GM04503 (cell line): Measurements from ENCODE around the gene ASIC2.

Experiments
- DNase-seq: peaks from one replicate; pipeline ENCODE4 v3.0.0-alpha.2; 2012; ENCODE audit warnings: low read depth

Gene ASIC2

DNA sequence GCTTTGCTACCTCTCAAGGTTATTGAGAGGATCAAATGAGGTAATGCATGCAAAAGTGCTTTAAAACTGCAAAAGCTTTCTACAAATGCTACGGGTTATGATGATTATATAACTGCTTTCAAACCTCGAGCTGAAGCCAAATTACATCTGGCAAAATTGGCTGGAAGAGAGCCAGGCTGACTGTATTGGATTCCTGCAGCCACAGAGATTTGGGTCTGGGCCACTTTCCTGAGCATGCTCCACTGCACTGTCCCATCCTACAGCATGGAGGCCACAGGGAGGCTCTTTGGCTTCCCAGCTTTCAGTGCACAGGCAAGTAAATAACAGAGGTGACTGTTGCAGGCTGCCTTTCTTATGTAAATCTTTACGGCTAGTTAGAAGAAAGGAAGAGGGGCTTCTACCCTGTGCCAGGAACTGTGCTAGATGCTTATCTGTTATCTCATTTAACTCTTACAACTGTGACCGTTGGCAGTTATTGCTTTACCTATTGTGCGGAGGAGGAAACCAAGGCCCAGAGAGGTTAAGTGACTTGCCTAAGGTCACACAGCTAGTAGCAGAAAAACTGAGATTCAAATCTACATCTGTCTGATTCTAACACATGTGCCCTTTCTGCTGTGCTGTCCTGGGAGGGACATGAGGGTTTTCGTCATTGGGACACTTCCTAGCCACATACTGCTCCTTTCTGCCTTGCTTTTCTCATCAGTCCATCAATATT, 179.7 kb downstream of the ASIC2 start:
- no peak for DNase-seq

DNA sequence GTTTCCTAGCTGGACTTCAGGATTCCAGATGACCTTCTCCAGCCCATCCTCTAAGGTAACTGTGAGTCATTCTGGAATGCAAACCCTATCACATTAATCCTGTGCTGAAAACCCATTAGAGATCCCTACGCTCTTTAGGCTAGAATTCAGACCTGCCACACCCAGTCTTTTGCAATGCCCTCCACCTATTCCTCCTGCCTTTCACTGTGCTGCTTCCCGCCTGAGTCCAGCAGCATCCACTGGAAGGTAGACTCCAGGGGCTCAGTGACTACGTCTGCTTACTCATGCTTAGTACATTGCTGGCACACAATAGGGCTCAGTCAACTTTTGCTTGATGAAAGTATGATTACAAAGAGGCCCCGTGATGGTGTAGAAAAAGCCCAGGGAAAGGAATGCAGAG, 180.3 kb downstream of the ASIC2 start:
- no peak for DNase-seq

DNA sequence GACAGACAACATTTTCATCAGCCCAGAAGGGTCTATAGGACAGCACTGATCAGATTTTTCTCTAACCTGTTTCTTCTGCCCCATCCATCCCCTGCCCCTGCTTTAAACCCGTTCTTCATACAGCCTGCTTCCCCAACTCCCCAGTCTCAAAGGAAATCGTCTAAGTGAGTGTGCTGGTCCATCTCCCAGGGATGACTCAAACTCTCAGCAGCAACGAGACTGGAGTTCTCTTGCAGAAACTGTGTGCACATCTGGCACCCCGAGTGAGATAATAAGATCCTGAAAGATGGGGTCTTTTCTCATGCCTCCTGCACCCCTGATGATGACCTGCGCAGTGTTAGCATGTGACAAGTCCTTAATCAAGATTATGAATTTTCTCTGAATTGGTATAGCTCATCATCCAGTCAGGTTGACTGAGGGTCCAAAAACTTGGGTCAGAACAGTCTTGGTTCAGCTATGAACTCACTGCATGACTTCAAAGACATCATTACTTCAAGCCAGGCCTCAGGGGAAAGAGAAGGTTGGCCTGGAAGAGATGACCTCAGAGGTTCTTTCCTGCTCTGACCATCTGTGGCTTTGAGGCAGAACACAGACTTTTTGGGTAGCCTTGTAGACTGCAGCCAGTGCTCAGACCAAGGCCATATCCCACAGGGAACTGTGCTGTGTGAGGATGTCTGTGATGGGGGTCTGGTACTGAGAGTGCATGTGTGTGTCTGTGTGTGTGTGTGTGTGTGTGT, 183.6 kb downstream of the ASIC2 start:
- DNase-seq: no peak

DNA sequence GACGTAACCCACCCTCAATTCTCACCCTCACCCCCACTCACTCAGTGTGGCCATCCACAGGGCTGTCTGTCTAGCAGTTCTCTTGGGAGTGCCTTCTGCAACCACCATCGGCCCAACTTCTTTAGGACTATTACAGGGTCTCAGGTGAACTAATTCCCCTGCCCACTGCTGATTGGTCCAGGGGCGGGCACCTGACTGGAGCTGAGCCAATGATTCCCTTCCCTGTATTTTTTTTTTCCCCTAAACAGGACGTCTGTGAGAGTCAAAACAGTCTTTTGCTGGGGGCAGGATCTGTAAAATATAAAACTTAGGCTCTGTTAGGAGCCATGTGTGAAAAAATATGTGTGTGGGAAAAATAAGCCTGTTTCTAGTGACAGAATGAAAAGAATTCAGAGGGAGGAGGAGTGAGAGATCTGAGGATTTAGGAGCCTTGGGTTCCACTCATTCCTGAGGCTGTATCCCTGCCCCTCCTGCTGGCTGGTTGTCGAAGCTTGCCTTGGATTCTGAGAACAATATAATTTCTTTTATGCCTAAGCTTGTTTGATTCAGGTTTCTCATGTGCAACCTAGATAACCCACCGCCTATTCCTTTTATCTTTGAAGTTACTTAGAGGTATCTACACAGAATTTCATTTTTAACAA, 186.4 kb downstream of the ASIC2 start:
- DNase-seq: no peak

DNA sequence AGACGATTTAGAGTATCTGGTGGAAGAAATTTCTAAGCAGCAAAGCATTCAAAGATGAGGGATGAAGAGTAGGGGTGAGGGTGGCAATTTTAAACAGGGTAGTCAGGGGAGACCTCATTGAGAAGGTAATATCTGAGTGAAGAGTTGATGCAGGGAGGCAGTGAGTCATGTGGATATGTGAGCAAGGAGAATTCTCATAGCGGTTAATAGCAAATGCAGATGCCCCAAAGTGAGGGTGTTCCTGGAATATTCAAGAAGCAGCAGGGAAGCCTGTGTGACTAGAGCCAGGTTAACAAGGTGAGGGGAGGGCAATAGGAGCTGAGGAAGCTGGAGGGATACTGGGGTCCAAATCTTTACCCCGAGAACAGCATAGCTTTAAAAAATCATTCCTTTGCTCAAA, 187.2 kb downstream of the ASIC2 start:
- DNase-seq: no peak

DNA sequence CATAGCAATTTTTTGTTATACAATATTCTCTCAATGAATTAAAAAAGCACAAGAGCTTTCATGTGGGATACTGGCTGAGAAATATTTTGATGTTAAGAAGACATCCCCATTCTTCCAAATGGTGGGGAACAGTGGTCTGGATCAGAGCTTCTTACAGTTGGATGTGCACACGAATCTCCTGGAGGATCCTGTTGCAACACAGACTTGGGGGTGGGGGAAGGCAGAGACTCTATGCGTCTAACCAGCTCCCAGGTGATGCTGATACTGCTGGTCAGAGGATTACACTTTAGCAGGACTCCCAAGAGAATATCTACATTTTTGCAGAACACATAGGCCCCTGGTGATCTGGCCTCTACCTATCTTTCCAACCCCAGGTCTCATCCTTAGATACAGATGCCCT, 193.2 kb downstream of the ASIC2 start:
- no peak for DNase-seq

DNA sequence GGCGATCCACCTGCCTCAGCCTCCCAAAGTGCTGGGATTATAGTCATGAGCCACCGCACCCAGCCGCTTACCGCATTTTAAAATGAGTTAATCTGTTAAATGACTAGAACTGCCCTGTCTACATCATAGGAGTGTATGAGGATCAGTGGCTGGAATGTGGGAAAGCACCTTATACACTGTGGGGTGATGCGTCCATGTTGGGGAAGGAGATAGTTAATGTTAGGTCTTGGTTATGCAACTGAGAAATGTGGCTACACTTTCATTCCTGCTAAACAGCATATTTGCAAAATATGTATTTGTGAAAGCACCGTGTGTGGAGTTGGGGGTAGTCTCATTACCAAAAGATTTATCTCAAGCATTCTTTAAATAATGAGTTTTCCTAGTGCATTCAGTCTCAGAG, 193.8 kb downstream of the ASIC2 start:
- no peak for DNase-seq

DNA sequence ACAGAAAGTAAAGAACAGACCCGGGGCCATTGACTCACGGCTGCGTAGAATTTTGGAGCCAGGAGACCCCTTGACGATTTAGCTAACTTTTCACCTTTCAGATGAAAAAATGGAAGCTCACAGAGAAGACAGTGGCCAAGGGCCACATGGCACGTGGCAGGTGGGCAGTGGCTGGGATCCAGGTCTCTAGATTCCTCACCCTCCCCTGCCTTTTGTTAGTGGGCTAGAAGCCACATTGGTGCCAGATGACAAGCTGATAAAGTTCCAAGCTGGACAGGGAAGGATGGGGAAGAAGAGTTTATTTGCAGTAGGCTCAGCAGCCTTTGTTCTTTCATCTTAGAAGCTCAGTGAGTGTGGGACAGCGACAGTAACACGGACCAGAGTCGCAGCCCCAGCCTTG, 195.7 kb downstream of the ASIC2 start:
- no peak for DNase-seq

DNA sequence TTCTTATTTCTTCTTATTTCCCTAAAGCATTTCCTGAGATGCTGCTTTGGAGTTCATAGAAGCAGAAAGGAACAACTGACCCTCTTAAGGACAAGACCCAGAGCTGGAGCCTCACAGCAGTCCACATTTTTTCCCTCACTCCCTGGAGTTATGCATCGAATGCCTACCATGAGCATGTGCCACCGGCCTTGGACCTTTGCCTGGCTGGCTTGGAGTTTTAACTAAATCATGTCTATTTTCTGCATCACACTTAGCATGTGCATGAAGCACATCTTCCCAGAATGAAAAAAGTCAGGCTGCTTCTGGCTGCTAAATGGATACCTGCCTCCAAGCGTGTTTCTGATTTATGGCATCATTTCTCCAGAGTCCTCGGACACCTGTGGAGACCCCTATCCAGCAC, 196.9 kb downstream of the ASIC2 start:
- DNase-seq: no peak

DNA sequence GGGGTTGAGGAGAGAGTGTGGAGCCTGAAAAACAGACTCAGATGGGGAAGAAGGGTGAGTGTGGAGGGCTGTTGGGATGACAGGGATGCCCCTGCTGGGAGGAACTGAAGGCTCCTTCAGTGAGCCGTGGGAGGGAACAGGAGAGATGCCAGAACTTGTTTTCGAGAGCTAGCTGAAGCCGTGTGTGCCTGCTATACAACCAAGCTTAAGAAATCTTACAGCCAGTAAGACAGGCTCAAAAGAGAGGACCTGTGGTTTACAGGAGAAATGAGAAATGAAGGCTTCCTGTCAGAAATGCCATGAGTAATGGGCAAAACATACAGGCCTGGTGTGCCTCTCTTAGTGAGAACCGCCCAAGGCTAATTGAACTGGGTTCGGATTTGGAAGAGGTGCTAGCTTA, 201.8 kb downstream of the ASIC2 start:
- DNase-seq: no peak

DNA sequence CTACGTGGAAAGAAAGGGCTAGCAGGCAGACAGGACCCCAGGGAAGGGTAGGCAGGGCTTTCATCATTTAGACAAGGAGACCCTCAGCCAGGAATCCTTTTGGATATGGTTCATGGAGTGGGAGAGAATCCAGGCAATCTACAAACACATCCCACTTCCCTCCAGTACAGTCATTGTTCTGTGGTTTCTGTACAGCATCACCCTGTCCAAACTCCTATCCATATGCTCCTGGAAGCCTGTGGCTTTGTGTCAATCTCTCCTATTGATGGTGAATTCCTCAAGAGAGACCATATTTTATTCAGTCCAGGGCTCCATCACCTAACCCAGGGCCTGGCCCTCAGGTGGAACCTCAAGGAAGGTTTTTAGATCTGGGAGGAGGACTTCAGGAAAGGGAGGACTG, 202.3 kb downstream of the ASIC2 start:
- no peak for DNase-seq

DNA sequence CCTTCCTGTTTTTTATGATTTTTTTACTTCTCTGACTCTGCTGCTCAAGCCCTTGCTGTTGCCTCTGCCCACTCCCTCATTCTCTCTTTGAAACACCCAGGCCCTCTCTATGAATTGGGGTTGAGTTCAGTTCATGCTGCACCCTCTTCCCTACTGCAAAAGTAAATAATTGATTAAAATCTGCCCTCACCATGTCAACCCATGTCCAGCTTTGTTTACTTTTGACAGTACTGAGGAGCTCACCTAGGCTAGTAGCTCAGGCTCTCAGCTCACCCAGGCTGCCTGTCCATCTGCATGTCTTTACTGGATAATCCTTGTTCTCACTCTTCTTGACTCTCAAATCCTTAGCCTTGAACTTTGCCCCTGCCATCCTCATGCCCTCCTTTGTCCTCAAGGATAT, 206.2 kb downstream of the ASIC2 start:
- no peak for DNase-seq

DNA sequence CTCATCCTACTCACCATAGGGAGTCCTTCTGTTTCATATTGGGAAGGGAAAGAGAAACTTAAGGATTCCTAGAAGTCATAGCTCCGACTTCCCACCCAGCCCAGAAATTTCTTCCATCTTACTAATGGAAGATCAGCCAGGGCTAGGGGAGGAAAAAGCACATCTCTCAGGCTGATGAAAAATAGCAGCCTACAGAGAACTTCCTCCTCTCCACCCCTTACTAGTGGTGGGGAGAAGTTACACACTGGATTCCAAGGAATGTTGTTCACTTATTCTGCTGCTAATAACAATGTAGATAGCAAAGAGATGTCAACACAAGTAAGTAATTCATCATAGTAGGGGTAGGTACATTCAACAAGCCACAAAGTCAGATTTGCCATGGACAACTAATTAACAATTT, 207.1 kb downstream of the ASIC2 start:
- no peak for DNase-seq

DNA sequence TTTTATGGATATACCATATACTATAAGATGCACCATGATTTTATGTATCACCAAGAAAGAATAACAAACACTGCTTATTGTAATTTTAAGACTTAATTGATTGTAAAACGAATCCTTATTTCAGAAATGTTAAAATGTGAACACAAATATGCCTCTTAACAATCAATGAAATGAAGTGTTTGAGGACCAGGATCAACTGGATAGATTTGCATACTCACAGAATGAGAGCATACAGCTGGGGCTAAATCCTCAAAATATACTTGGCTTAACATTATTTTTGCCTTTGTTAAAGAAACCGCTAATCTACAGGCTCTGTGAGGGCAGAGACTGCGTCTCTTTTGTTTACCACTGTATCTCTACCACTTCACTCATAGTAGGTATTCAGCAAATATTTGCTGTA, 207.8 kb downstream of the ASIC2 start:
- no peak for DNase-seq

DNA sequence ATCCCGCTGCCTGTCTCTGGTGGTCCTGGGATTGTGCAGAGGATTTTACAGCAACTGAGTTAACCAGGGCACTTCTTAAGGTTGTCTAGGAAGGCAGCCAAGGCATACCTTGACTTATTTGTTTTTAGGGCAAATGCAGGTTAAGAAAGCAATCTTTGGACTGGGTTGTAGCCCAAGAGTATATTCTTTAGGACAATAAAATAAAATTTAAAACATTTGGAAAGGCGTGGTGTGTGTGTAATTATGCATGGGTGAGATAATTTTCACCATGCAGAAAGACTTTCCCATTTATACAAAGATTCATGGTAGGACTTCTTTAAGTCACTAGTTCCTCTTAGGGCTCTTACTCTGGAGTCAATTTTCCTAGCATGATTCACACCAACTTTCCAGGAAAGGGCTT, 208.3 kb downstream of the ASIC2 start:
- no peak for DNase-seq

DNA sequence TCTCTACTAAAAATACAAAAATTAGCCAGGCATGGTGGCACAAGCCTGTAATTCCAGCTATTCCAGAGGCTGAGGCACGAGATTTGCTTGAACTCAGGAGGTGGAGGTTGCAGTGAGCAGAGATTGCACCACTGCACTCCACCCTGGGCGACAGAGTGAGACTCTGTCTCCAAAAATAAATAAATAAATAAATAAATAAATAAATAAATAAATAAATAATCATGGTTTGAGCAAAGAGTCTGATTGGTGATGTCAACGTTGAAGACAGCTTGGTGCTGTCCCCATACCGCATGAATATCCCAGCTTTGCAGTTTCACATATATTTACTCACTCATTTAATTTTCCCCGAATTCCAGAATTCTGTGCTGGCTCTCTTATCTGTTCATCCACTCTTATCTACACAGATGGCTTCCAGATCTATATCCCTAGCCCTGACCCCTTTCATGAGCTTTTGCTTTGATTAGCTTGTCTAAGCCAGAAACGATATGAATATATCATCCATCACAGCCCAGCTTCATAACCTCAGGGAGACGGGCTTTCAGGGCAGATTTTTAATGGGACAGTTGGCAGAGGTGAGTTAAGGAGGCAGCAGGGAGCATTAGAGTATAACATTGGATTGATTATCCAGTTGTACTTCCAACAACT, 210.4 kb downstream of the ASIC2 start:
- no peak for DNase-seq

DNA sequence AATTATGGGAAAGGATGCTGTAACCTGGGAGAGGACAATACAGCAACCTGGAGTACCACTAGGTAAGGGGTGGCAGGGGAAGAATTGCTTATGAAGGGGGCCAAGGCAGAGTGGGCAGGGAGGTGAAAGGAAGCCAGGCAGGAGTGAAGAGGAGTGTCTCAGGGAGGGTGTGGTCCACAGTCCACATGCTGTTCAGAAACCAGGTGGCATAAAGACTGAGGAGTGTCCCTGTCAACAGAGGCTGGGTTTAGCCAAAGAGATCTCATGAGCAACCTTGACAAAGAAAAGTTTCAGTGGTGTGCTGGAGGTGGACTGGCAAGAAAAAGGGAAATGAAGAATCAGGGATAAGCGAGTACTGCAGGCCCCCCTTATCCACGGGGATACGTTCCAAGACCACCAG, 213.0 kb downstream of the ASIC2 start:
- DNase-seq: no peak

DNA sequence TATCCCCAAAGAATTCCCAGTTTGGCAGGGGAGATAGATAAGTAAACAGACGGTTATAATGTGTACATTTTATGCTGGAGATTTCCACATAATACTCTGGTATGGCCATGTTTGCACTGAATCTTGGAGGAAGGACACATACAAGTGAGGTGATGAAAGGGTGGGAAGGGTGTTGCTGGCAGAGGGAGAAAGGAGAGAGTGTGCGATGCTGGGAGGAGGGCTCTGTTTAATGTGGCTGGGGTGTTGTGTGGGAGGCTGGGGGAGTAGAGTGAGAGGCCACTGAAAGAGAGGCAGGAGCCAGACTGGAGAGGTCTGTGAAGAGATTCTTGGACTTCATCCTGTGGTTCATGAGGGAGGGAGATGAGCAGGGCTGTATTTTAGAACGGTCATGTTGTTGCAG, 213.9 kb downstream of the ASIC2 start:
- DNase-seq: no peak

DNA sequence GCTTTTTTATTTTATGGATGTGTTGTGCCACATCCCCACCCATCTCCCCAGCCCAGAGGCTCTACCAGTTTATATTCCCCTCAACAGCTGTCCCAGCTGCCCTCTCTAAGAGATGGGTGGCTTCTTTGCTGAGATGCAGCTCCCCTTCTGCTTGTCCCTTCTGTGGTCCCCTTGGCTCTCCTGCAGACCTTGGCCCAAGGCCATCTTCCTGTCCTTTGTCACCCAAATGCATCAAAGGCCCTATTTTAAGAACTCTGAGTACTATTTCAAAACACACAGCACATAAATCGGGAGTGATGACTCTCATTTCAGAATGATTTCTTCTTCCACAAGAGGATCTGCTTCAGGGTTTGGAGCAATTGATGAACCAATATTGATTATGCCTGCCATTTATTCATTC, 216.1 kb downstream of the ASIC2 start:
- DNase-seq: no peak

DNA sequence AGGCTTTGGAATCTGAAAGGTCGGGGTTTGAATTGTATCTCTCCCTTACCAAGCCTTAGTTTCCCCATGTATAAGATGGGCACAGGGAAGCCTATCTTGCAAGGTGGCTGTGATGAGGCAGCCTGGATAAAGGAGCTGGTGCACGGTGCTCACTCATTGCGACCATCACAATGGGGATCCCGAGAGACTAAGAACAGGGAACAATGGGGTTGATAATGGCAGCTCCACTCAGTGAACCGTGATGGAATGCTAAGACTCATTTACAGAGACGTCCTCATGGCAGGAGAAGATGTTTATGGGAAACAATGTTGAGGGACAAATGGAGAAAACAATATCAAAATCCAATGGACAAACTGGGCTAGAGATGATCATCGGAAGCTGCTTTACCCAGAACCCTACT, 219.7 kb downstream of the ASIC2 start:
- no peak for DNase-seq

DNA sequence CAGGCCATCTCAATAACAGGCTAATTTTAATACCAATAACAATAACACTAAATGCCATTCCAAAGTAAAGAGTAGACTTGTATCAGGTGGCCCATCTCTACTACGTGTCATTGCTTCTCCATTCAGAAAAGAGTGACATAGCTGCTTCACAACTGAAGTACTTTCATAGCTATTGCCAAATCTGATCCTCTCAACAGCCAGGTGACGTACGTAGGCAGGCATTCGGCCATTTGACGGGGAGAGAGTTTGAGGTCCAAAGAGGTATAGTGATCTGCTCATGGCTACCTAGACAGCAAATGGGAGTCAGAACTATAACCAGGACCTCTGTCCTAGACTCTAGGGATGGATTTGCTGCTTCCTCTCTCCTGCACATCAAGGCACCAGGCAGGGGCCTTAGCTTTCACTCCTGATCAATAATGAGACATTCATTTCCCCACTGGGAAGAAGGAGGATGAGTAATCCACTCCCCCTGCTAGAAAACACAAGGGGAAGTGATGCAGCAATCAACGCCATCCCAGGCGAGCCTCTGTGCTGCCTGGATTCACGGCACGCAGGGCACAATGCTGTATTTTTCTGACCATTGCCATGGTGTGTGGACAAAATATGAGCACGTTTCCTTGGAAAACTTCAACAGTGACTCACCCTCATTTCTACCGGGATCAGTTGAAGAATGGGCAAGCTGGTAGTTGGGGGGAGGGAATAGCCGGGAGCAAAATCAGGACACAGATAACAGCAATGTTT, 220.5 kb downstream of the ASIC2 start:
- DNase-seq: peak; percentile 1

DNA sequence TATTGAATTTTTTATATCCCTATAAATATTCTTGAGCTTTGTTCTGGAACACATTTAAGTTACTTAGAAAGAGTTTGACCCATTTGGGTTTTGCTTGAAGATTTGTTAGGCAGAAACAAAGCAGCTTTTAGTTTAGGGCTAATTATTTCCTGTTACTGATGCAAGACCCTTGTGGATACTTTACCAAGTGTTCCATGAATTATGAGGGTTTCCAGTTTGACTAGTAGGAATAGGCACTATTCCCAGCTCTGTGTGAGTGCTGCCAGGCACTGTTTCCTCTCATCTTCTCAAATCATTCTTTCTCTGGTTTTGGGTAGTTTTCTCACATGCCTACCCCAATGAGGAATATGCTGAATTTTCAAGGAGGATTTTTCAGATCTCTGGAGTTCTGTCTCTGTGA, 221.4 kb downstream of the ASIC2 start:
- DNase-seq: no peak
